ENCODE measurements around the gene GDF2. TPM values are rescaled to one million over a fixed set of nuclear protein-coding genes. Genes with fewer than 3 reads are reported as not detected.

GDF2 gene
- total and polyA plus RNA-seq, 2 of the 4 experiments (the other 2 are of a cell fraction): under 0.01 TPM; not detected in 1

DNA sequence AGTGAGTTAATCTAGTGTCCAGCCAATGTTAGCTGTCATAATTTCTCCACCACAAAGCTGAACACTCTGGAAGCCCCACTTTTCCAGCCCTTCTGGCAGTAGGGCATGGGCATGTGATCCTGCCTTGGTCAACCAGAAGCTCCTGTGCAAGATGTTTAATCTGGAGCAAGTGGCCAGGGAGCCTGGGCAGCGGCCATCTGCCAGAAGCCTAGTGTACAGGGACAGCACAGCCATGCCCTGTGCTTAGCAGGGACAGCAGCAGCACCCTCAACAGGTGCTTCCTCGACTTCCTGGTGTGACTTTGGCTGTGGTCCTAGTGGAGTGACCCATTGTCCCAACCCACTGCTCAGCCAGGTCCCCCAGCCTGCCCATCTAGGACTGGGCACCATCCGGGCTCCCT lies 36.2 kb downstream of the GDF2 start:
- Histone ChIP-seq H3K4ac (ENCODE audit: low read depth, low read length) (no peak overlapping the region), H2BK20ac (ENCODE audit: low read depth, low read length) (no peak overlapping the region), H3K36me3 (ENCODE audit: control insufficient read depth, insufficient read depth, low read length) (no peaks in the 10 kb centered on the region), H3K9me1 (ENCODE audit: insufficient read depth, low read length) (no peaks in the 10 kb centered on the region), H3K14ac (replicated peaks; ENCODE audit: low read depth, low read length) (no peak overlapping the region), H3K9me3 (ENCODE audit: control insufficient read depth, insufficient read depth, low read length) (no peaks in the 10 kb centered on the region), H2AFZ (replicated peaks; ENCODE audit: low read length, poor library complexity) (no peak overlapping the region), H3K56ac (ENCODE audit: extremely low read depth, insufficient read depth, low read length) (no peak overlapping the region), H4K5ac (ENCODE audit: low read depth, low read length) (no peak overlapping the region), H3K27ac (ENCODE audit: insufficient read depth, low read length) (no peak overlapping the region), H3K4me1 (ENCODE audit: control insufficient read depth, insufficient read depth, low read length) (no peaks in the 10 kb centered on the region), H2BK120ac (ENCODE audit: low read depth, low read length) (no peak overlapping the region), H3K9ac (ENCODE audit: low read depth, low read length) (no peak overlapping the region), H2AK5ac (ENCODE audit: low read depth, low read length) (no peak overlapping the region), H2BK15ac (ENCODE audit: low read depth, low read length) (no peak overlapping the region), H3K27me3 (ENCODE audit: control insufficient read depth, insufficient read depth, low read length) (peaks cover 15% of the 10 kb centered on the region), H4K20me1 (ENCODE audit: insufficient read depth, low read length) (no peaks in the 10 kb centered on the region), H3K4me3 (ENCODE audit: insufficient read depth, low read depth, low read length) (no peak overlapping the region), H4K8ac (ENCODE audit: low read depth in 2 of 2, low read length in 2 of 2) (no peak overlapping the region), H2BK5ac (ENCODE audit: low read depth, low read length, poor library complexity, severe bottlenecking) (no peak overlapping the region), H3K23ac (ENCODE audit: low read depth, low read length) (no peak overlapping the region), H3K18ac (ENCODE audit: low read depth, low read length) (no peak overlapping the region), H4K91ac (ENCODE audit: insufficient read depth, low read depth, low read length) (no peak overlapping the region), H2AK9ac (replicated peaks; ENCODE audit: low read depth, low read length, poor library complexity) (no peak overlapping the region), H3K4me2 (ENCODE audit: low read depth, low read length) (no peak overlapping the region), H3K79me1 (ENCODE audit: low read depth in 1 of 2, low read length in 2 of 2) (no peaks in the 10 kb centered on the region)
- in situ Hi-C loops (cut with MboI; ENCODE audit: low sequenced_read_pairs): no loop called here
- no TSS peak for BruUV-seq (replicated peaks)
- no peak for DNase-seq
- dilution Hi-C loops (cut with HindIII; ENCODE audit: low sequenced_read_pairs, unreplicated experiment): no loop called here
- TF ChIP-seq BHLHE40 (IDR thresholded peaks at IDR 0.05; ENCODE audit: low read depth, low read length): no peak
- intact Hi-C loops (cut with micrococcal nuclease): no loop called here
- ChIA-PET POLR2A (ENCODE audit: unreplicated experiment) (no interaction called here), CTCF (no interaction called here)
- no peak for ATAC-seq (ENCODE audit: low read depth)
- WGBS, 2 experiments (ENCODE audit: extremely low coverage in 2 of 2, insufficient read length in 1 of 2): 30% methylated on average over 2 of the region's 3 CpGs; no CpG with 5 or more reads in 1 of the 2 experiments
